HG03103 (cell line): ENCODE results near the gene METTL26.

Source experiments
- ATAC-seq: cut with Tn5 transposase; IDR thresholded peaks from one replicate; pipeline ENCODE4 v1.9.1; 2021; ENCODE audit warnings: low read depth; ENCODE audit not compliant: unreplicated experiment

The METTL26 gene

GRCh38 chr16:586645-587590, 49.2 kb downstream of the METTL26 start:
- ATAC-seq: no peak

DNA sequence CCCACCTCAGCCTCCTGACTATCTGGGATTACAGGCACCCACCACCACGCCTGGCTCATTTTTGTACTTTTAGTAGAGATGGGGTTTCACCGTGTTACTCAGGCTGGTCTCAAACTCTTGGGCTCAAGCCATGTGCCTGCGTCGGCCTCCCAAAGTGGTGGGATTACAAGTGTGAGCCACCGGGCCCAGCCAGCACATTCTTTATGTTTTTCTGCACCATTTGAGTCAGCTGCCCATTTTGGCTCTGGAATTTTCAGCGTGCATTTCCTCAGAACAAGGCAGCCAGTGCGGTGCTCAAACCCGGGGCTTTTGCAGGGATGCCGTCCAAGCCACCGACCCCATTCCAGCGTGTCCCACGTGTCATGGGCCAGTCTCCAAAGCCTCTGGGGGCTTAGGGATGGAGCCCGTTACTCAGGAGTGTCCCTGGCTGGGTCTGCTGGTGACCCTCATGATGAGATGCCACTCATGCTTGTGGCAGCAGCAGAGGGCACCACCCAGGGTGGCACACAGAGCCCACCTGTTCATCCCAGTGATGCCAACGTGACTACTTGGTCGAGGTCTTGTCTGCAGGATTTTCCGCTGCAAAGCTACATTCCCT, 50.0 kb downstream of the METTL26 start:
- ATAC-seq: no peak

DNA sequence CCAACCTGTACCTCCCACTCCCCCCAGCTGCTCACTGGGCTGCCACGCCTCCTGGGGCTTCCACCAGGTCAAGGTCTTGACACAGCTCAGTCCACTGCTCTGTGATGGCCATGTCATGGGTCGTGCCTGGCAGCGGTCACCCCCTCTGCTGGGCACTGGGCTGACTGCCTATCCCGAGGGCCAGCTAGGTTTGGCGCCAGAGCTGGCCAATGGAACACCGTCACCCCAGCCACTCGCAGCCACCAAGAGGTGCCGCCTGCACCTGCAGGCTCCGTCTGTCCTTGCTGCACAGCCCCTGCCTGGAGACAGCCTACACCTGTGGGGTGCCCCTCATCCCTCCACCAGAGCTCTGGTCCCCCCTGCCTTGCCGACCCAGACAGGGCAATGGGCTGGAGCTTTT, 50.8 kb downstream of the METTL26 start:
- no peak for ATAC-seq
